Gastroesophageal sphincter (tissue), 3 donors: ENCODE results near the gene PSAPL1.

Experiments used
- EP300 ChIP-seq: sonication (generic); formaldehyde crosslinking; IDR thresholded peaks from one replicate; pipeline ENCODE4 v1.6.1; 2017; ENCODE audit warnings: antibody characterized with exemption, mild to moderate bottlenecking
- POLR2A ChIP-seq, 2 donors: fragments of 450-650 bp; IDR thresholded peaks; one replicate each; pipeline ENCODE4 v1.6.1; 2017; ENCODE audit warnings: antibody characterized with exemption in 2 of 2, mild to moderate bottlenecking in 2 of 2, moderate library complexity in 1 of 2
- POLR2AphosphoS5 ChIP-seq: sonication (generic); formaldehyde crosslinking; IDR thresholded peaks from one replicate; pipeline ENCODE4 v1.6.1; 2017; ENCODE audit warnings: antibody characterized with exemption
- TF ChIP-seq, protein P1 (sequence below), 4 experiments: fragments of 200-600 bp in 2 of 4; fragments of 450-650 bp in 2 of 4; sonication (generic) in 1 of 4; IDR thresholded peaks; one replicate each; pipeline ENCODE4 v1.5.1; 2017 to 2019; ENCODE audit warnings: antibody characterized with exemption in 4 of 4, mild to moderate bottlenecking in 2 of 4, moderate library complexity in 2 of 4

DNA sequence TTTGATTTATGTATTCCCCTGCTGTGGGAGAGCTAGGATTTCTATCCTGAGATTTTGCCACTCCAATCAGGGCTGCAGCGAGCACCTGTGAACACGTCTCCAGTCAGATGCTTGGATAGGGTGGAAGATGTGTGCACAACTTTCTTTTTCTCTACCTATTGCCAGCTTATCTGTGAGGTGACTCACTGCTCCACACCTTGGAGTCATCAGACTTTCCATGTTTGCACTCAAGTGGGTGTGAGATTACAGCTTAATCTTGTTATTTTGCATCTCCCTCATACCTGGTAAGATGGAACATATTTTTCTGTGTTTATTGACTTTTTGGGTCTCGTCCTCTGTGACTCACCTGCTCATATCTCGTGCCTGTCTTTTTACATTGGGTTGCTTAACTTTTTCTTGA is 32.2 kb downstream of the PSAPL1 start:
- TF ChIP-seq POLR2A (IDR thresholded peaks at IDR 0.05), result no peak
- no peak for TF ChIP-seq EP300
- TF ChIP-seq, protein P1, sequence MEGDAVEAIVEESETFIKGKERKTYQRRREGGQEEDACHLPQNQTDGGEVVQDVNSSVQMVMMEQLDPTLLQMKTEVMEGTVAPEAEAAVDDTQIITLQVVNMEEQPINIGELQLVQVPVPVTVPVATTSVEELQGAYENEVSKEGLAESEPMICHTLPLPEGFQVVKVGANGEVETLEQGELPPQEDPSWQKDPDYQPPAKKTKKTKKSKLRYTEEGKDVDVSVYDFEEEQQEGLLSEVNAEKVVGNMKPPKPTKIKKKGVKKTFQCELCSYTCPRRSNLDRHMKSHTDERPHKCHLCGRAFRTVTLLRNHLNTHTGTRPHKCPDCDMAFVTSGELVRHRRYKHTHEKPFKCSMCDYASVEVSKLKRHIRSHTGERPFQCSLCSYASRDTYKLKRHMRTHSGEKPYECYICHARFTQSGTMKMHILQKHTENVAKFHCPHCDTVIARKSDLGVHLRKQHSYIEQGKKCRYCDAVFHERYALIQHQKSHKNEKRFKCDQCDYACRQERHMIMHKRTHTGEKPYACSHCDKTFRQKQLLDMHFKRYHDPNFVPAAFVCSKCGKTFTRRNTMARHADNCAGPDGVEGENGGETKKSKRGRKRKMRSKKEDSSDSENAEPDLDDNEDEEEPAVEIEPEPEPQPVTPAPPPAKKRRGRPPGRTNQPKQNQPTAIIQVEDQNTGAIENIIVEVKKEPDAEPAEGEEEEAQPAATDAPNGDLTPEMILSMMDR (IDR thresholded peaks at IDR 0.05), result no peak
- no peak for TF ChIP-seq POLR2AphosphoS5
